Tibial artery (tissue), 4 donors: Measurements from ENCODE around the gene CD200R1.

Experiments
- DNase-seq, 2 donors: peaks; one replicate each; pipeline ENCODE4 v3.0.0-alpha.2; 2019
- H3K27ac ChIP-seq, 2 donors: fragments of 200-600 bp; sonication (generic) in 1 of 2; 1 replicate in 1 of 2; 2 replicates in 1 of 2; pipeline ENCODE4 v1.5.1; 2018 to 2019; ENCODE audit warnings: mild to moderate bottlenecking in 1 of 2
- H3K27me3 ChIP-seq, 2 donors: fragments of 200-600 bp; sonication (generic) in 1 of 2; one replicate each; pipeline versions ENCODE4 v1.5.1 to v1.6.0; 2016 to 2019
- H3K36me3 ChIP-seq, 3 donors: fragments of 200-600 bp; sonication (generic) in 2 of 3; one replicate each; pipeline ENCODE4 v1.5.1; 2016 to 2019; ENCODE audit warnings: mild to moderate bottlenecking in 2 of 3
- H3K4me1 ChIP-seq, 4 donors: fragments of 200-600 bp; sonication (generic) in 2 of 4; 1 replicate in 3 of 4; 2 replicates in 1 of 4; pipeline ENCODE4 v1.5.1; 2016 to 2019
- H3K4me3 ChIP-seq, 2 donors: fragments of 200-600 bp; sonication (generic) in 1 of 2; 1 replicate in 1 of 2; 2 replicates in 1 of 2; pipeline ENCODE4 v1.5.1; 2018 to 2019; ENCODE audit warnings: mild to moderate bottlenecking in 2 of 2
- H3K9me3 ChIP-seq, 3 donors: fragments of 200-600 bp; sonication (generic) in 1 of 3; one replicate each; pipeline ENCODE4 v1.5.1; 2016 to 2019
- intact Hi-C: fragments of 100-400 bp; cut with DNase I; formaldehyde crosslinking; loops from one replicate; pipeline ENCODE4 v1.15.0; 2023; ENCODE audit warnings: low total_unique reads
- TF ChIP-seq, protein P1 (sequence below), 2 experiments: fragments of 200-600 bp in 1 of 2; fragments of 450-650 bp in 1 of 2; IDR thresholded peaks; one replicate each; pipeline ENCODE4 v1.5.1; 2017 to 2019; ENCODE audit warnings: antibody characterized with exemption in 2 of 2, mild to moderate bottlenecking in 1 of 2, moderate library complexity in 1 of 2

CD200R1 gene

DNA sequence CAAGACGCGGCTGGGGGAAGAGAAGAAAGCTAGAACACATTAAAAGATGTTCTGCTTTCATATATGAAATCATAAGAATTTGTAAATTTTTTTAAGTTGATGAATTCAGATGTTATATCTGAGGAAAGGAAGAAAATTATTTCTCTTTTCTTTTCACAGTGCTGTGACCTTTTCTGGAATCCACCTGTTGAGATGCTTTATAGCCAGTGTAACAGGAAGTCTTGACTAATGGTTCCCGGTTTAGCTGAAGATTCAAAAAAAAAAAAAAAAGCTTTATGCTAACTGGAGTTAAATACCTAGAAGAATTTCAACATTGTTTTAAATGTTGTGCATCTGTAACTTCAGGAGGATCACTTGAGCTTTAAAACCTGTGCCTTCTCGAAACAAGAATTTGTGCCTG lies 25.8 kb upstream of the CD200R1 start:
- H3K4me3 ChIP-seq: no peak overlapping the region
- TF ChIP-seq, protein P1, sequence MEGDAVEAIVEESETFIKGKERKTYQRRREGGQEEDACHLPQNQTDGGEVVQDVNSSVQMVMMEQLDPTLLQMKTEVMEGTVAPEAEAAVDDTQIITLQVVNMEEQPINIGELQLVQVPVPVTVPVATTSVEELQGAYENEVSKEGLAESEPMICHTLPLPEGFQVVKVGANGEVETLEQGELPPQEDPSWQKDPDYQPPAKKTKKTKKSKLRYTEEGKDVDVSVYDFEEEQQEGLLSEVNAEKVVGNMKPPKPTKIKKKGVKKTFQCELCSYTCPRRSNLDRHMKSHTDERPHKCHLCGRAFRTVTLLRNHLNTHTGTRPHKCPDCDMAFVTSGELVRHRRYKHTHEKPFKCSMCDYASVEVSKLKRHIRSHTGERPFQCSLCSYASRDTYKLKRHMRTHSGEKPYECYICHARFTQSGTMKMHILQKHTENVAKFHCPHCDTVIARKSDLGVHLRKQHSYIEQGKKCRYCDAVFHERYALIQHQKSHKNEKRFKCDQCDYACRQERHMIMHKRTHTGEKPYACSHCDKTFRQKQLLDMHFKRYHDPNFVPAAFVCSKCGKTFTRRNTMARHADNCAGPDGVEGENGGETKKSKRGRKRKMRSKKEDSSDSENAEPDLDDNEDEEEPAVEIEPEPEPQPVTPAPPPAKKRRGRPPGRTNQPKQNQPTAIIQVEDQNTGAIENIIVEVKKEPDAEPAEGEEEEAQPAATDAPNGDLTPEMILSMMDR (IDR thresholded peaks at IDR 0.05): no peak
- H3K9me3 ChIP-seq: no peaks in the 10 kb centered on the region
- peaks cover 0 to 28% (median 9%) of the 10 kb centered on the region in 4 donors for H3K4me1 ChIP-seq
- peaks cover 18 to 57% (median 53%) of the 10 kb centered on the region in 3 donors for H3K36me3 ChIP-seq
- intact Hi-C loops: no loop called here
- H3K27me3 ChIP-seq: no peaks in the 10 kb centered on the region
- no peak for DNase-seq
- H3K27ac ChIP-seq: no peak overlapping the region

DNA sequence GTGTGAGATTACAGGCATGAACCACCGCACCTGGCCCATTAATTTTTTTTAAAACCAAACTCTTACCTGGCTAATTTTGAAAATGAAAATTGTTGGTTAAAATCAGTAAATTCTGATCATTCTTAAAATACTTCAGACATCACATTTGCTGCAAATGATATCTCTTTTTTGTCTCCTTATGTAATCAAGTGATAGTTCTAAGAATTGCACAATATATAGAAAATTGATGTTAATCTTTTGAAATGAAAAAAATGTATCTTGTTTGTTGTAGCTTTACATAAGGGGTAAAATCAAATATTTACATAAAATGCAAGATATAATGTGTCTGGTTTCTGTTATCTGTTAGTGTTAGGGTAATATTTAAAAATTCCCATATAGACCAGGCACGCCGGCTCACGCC lies 20.9 kb upstream of the CD200R1 start:
- H3K9me3 ChIP-seq: no peaks in the 10 kb centered on the region
- TF ChIP-seq, protein P1 (IDR thresholded peaks at IDR 0.05): no peak
- peaks cover 10 to 12% (median 11%) of the 10 kb centered on the region in 3 donors for H3K36me3 ChIP-seq
- H3K27me3 ChIP-seq: no peaks in the 10 kb centered on the region
- DNase-seq: no peak
- no peak overlapping the region for H3K4me3 ChIP-seq
- peak overlapping the region; percentile 51 to 58 for H3K27ac ChIP-seq
- intact Hi-C loops: no loop called here
- H3K4me1 ChIP-seq: peaks cover 0 to 55% (median 14%) of the 10 kb centered on the region in 4 donors

DNA sequence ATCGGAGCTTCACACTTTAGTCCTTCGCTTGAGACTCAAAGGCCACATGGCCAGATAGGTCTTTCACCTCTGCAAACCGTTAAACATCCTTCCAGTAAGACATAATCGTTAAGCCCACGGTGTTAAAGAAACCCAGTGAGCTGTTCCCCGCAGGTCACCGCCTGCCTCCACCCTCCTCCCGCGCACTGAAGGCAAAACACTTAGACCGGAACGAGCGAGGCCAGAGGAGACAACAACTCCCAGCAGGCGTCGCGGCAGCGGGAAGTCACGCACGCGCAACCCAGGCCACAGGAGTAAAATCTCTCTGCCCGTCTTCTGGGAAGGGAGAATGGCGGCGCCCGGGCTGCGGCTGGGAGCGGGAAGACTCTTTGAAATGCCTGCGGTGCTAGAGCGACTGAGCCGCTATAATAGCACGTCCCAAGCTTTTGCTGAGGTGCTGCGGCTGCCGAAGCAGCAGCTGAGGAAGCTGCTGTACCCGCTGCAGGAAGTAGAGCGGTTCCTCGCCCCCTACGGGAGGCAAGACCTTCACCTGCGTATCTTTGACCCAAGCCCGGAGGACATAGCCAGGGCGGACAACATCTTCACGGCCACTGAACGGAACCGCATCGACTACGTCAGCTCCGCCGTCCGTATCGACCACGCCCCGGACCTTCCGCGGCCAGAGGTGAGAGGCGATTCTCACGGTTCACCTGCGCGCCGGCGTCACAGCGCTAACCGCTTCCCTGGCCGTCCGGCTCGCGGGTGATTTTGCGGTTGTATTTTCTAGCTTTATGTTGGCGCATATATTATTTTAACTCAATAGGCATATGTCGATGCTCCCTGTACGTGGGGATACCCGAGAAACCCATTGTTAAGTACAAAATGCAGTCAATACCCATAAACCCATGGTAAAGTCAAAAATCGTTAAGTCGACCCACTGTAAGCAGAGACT lies 16.0 kb upstream of the CD200R1 start, which contains the start of gene GTPBP8:
Gene GTPBP8 (plus strand): TSS at position 313 of the 931 bp plus-strand sequence. CDS start 16 bp downstream, at position 329.
- H3K4me1 ChIP-seq: peaks cover 0 to 35% (median 8%) of the 10 kb centered on the region in 4 donors
- no peaks in the 10 kb centered on the region for H3K36me3 ChIP-seq
- TF ChIP-seq, protein P1 (IDR thresholded peaks at IDR 0.05): peak in 1 of 2 experiments; percentile 17
- no peaks in the 10 kb centered on the region for H3K9me3 ChIP-seq
- intact Hi-C loops: no loop called here
- peak within 1 kb of the TSS; percentile 91 to 97 for H3K27ac ChIP-seq
- peak within 1 kb of the TSS; percentile 75 to 89 for H3K4me3 ChIP-seq
- peak; percentile 89 to 93 for DNase-seq
- no peaks in the 10 kb centered on the region for H3K27me3 ChIP-seq

DNA sequence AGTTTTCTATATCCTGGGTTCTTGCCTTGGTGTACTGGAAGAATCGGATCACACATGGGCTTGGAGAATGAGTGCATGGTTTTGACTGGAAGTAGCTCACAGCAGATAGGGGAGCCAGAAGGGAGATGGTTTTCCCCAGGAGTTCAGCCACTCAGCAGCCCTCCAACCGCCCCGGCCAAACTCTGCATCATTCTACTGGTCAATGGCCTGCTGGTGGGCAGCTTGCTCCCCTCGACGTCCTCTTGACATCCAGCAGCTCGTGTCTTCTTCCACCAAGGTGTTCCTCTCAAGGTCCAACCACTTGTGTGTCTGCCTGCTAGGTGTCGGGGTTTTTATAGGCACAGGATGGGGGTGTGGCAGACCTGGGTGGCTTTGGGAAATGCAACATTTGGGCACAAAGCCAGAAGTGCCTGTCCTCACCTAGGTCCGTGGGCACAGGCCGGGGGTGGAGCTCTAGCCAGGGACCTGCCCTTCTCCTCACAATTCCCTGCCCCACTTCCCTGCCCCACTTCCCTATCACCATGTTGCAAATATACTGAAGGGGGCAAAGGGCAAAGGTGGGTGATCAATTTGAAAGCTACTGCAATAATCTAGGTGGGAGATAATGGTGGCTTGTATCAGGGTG lies 12.9 kb upstream of the CD200R1 start:
- TF ChIP-seq, protein P1 (IDR thresholded peaks at IDR 0.05): no peak
- H3K9me3 ChIP-seq: no peaks in the 10 kb centered on the region
- no peak overlapping the region for H3K4me3 ChIP-seq
- H3K27ac ChIP-seq: no peak overlapping the region
- no peaks in the 10 kb centered on the region for H3K27me3 ChIP-seq
- intact Hi-C loops: loop anchor here (10.0 kb wide), 1 partner anchor 403 kb away; no protein-coding TSS in a partner anchor
- H3K36me3 ChIP-seq: no peaks in the 10 kb centered on the region
- DNase-seq: no peak
- peaks cover 0 to 17% (median 7%) of the 10 kb centered on the region in 4 donors for H3K4me1 ChIP-seq

DNA sequence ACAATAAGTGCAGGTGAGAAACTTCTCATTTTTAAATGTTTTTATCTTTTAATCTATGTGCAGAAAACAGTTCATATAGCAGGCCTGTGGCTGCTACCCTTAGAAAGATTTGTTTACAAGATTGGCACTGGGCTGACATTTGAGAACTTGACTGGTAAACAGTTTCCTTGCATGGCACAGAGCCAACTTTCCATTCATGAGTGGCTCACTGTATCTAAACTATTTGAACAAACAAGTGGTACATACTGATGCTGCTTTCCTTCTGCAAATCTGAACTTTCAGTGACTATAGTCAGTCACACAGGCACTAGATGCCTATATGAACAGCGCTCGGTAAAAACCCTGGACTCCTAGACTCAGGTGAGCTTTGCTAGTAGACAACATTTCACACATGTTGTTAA lies 9.6 kb upstream of the CD200R1 start:
- Histone ChIP-seq H3K27ac (no peak overlapping the region), H3K9me3 (no peaks in the 10 kb centered on the region), H3K4me1 (no peaks in the 10 kb centered on the region), H3K4me3 (no peak overlapping the region), H3K27me3 (no peaks in the 10 kb centered on the region), H3K36me3 (no peaks in the 10 kb centered on the region)
- DNase-seq: no peak
- TF ChIP-seq, protein P1 (IDR thresholded peaks at IDR 0.05): no peak
- intact Hi-C loops: loop anchor here (10.0 kb wide), 1 partner anchor 400 kb away; no protein-coding TSS in a partner anchor
